Esophagus muscularis mucosa (tissue), 4 donors: ENCODE measurements around the gene TLK1. TPM values are rescaled to one million over a fixed set of nuclear protein-coding genes. Genes with fewer than 3 reads are reported as not detected.

ENCODE experiments used
- DNase-seq: peaks from one replicate; pipeline ENCODE4 v3.0.0-alpha.2; 2017; ENCODE audit errors: extremely low spot score
- H3K27ac ChIP-seq, 4 donors: fragments of 200-600 bp; sonication (generic); replicated peaks in 1 of 4; 1 replicate in 3 of 4; 2 replicates in 1 of 4; pipeline ENCODE4 v1.5.1; 2016 to 2019; ENCODE audit warnings: mild to moderate bottlenecking in 1 of 4
- H3K27me3 ChIP-seq, 4 donors: fragments of 200-600 bp; sonication (generic); one replicate each; pipeline versions ENCODE4 v1.5.1 to v1.6.0; 2016 to 2019
- H3K36me3 ChIP-seq, 4 donors: fragments of 200-600 bp; sonication (generic); one replicate each; pipeline ENCODE4 v1.5.1; 2016 to 2019
- H3K4me1 ChIP-seq, 4 donors: fragments of 200-600 bp; sonication (generic); one replicate each; pipeline ENCODE4 v1.5.1; 2016 to 2019
- H3K4me3 ChIP-seq, 4 donors: fragments of 200-600 bp; sonication (generic); 1 replicate in 2 of 4; 2 replicates in 2 of 4; pipeline ENCODE4 v1.5.1; 2016 to 2019; ENCODE audit warnings: mild to moderate bottlenecking in 4 of 4, moderate library complexity in 1 of 4
- H3K9me3 ChIP-seq, 4 donors: fragments of 200-600 bp; sonication (generic); 1 replicate in 3 of 4; 2 replicates in 1 of 4; pipeline ENCODE4 v1.5.1; 2016 to 2019
- EP300 ChIP-seq: sonication (generic); formaldehyde crosslinking; IDR thresholded peaks from one replicate; pipeline ENCODE4 v1.6.1; 2017; ENCODE audit warnings: antibody characterized with exemption
- POLR2A ChIP-seq: fragments of 450-650 bp; IDR thresholded peaks from one replicate; pipeline ENCODE4 v1.6.1; 2017; ENCODE audit warnings: antibody characterized with exemption, moderate library complexity, mild to moderate bottlenecking, low read depth
- POLR2AphosphoS5 ChIP-seq, 2 donors: sonication (generic); formaldehyde crosslinking; IDR thresholded peaks; one replicate each; pipeline ENCODE4 v1.6.1; 2017; ENCODE audit warnings: antibody characterized with exemption in 2 of 2
- WGBS: methylation state at CpG from one replicate; pipeline ENCODE4 v1.1.5; 2018; 5-methylcytosine and 5-hydroxymethylcytosine counted together
- intact Hi-C: fragments of 100-400 bp; cut with DNase I; formaldehyde crosslinking; loops from one replicate; pipeline ENCODE4 v1.15.1; 2023
- total RNA-seq, 4 donors: library from RNA; depleted of rRNA; stranded (reverse); fragments of >200 nt; gene quantifications; one replicate each; pipeline versions ENCODE4 v1.1.0 to v1.2.1, GENCODE V29; 2016
- TF ChIP-seq, protein P1 (sequence below), 3 experiments: fragments of 200-600 bp in 2 of 3; fragments of 450-650 bp in 1 of 3; sonication (generic) in 2 of 3; IDR thresholded peaks; one replicate each; pipeline ENCODE4 v1.5.1; 2017 to 2019; ENCODE audit warnings: antibody characterized with exemption in 3 of 3, mild to moderate bottlenecking in 2 of 3, moderate library complexity in 1 of 3

The TLK1 gene
- total RNA-seq, 4 donors from 2014 or later = 27.9 to 46.1 (median 34.0) TPM

DNA sequence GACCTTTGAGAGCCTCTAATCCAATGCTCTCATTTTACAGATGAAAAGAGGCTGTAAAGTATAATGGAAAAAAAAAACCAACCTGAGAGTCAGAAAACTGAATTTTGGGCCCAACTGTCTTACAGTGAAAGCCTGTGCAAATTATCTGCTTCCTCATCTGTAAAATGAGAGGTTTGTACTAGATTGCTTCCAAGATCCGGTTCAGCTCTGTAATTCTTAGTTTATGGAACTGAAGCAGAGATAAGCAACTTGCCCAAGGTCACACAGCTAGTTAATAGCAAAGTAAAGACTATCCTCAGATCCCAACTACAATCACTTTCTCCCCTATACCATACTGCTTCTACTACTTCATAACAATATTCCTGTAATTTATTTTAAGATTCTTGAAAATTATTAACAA is 6.3 kb downstream of the TLK1 start:
- intact Hi-C loops = loop anchor here (10.0 kb wide), 1 partner anchor 100 kb away; no protein-coding TSS in a partner anchor
- H3K36me3 ChIP-seq = no peaks in the 10 kb centered on the region
- H3K9me3 ChIP-seq = no peaks in the 10 kb centered on the region
- DNase-seq = no peak
- H3K27me3 ChIP-seq = no peaks in the 10 kb centered on the region
- TF ChIP-seq POLR2A (no peak), EP300 (no peak), POLR2AphosphoS5 (IDR thresholded peaks at IDR 0.05) (no peak)
- TF ChIP-seq, protein P1, sequence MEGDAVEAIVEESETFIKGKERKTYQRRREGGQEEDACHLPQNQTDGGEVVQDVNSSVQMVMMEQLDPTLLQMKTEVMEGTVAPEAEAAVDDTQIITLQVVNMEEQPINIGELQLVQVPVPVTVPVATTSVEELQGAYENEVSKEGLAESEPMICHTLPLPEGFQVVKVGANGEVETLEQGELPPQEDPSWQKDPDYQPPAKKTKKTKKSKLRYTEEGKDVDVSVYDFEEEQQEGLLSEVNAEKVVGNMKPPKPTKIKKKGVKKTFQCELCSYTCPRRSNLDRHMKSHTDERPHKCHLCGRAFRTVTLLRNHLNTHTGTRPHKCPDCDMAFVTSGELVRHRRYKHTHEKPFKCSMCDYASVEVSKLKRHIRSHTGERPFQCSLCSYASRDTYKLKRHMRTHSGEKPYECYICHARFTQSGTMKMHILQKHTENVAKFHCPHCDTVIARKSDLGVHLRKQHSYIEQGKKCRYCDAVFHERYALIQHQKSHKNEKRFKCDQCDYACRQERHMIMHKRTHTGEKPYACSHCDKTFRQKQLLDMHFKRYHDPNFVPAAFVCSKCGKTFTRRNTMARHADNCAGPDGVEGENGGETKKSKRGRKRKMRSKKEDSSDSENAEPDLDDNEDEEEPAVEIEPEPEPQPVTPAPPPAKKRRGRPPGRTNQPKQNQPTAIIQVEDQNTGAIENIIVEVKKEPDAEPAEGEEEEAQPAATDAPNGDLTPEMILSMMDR (IDR thresholded peaks at IDR 0.05) = no peak
- 32% methylated on average over 1 of the region's 1 CpG for WGBS
- no peak overlapping the region for H3K27ac ChIP-seq
- H3K4me1 ChIP-seq = peaks cover 14 to 71% (median 64%) of the 10 kb centered on the region in 4 donors
- H3K4me3 ChIP-seq = no peak overlapping the region

DNA sequence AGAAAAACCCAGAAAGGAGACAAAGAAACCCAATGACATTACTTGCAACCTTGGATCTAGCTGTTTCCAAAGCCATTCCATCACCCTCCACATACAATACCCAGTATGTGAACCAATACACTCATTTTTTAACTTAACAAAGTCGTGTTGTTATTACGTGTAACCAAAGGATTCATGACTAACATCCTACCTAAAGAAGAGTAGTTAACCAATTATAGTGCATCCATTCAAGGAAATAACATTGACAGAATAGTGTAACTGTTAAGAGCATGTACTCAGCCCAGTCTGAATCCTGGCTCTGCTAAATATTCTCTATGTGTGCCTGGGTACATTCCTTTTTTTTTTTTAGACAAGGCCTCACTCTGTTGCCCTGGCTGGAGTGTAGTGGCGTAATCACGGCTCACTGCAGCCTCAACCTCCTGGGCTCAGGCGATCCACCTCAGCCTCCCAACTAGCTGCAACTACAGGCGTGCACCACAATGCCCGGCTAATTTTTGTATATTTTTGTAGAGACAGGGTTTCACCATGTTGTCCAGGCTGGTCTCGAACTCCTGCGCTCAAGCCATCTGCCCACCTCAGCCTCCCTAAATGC is 9.9 kb downstream of the TLK1 start:
- no peak for TF ChIP-seq POLR2AphosphoS5 (IDR thresholded peaks at IDR 0.05)
- intact Hi-C loops = loop anchor here (10.0 kb wide), 1 partner anchor 96 kb away; no protein-coding TSS in a partner anchor
- Histone ChIP-seq H3K4me3 (no peak overlapping the region), H3K27me3 (no peaks in the 10 kb centered on the region), H3K36me3 (no peaks in the 10 kb centered on the region), H3K4me1 (peaks cover 8 to 66% (median 63%) of the 10 kb centered on the region in 4 donors), H3K27ac (no peak overlapping the region), H3K9me3 (no peaks in the 10 kb centered on the region)
- 91% methylated on average over 9 of the region's 9 CpGs for WGBS
- DNase-seq = no peak

DNA sequence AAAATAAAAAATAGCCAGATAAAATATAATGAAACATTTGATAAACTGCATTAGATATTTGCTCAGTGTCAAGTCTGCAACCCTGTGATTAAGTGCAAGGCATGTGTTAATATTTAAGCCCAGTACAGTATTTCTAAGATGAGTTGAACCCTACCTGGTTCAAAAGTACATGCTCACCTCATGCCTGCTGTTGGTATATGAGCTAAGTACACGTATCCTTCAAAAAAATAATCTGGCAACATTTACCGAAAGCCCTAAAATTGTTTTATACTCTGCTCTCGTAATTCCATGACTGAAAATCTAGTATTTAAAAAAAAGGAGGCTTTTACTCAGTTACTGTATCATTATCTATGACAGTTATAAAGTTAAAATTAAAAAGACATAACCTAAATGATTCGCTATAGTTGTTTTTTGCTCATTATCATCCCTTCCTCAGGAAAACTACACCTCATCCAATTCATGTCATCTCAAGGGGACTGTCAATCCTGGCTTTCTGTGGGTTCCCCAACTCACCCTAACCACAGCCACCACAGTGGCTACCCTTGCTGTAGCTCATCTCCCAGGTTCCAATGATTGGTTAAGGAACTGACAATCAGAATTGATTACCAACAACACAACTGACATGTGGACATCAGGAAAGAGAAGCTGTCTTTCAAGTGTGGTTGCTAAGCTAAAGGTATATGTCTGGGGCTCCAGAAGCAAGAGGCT is 10.6 kb downstream of the TLK1 start:
- H3K27ac ChIP-seq = no peak overlapping the region
- no peaks in the 10 kb centered on the region for H3K27me3 ChIP-seq
- H3K36me3 ChIP-seq = no peaks in the 10 kb centered on the region
- peaks cover 8 to 64% (median 61%) of the 10 kb centered on the region in 4 donors for H3K4me1 ChIP-seq
- H3K9me3 ChIP-seq = no peaks in the 10 kb centered on the region
- WGBS = 87% methylated on average over 4 of the region's 4 CpGs
- intact Hi-C loops = loop anchor here (10.0 kb wide), 1 partner anchor 95 kb away; no protein-coding TSS in a partner anchor
- TF ChIP-seq EP300 (no peak), POLR2A (no peak), POLR2AphosphoS5 (IDR thresholded peaks at IDR 0.05) (no peak)
- TF ChIP-seq, protein P1 (IDR thresholded peaks at IDR 0.05) = no peak
- no peak overlapping the region for H3K4me3 ChIP-seq
- DNase-seq = no peak

DNA sequence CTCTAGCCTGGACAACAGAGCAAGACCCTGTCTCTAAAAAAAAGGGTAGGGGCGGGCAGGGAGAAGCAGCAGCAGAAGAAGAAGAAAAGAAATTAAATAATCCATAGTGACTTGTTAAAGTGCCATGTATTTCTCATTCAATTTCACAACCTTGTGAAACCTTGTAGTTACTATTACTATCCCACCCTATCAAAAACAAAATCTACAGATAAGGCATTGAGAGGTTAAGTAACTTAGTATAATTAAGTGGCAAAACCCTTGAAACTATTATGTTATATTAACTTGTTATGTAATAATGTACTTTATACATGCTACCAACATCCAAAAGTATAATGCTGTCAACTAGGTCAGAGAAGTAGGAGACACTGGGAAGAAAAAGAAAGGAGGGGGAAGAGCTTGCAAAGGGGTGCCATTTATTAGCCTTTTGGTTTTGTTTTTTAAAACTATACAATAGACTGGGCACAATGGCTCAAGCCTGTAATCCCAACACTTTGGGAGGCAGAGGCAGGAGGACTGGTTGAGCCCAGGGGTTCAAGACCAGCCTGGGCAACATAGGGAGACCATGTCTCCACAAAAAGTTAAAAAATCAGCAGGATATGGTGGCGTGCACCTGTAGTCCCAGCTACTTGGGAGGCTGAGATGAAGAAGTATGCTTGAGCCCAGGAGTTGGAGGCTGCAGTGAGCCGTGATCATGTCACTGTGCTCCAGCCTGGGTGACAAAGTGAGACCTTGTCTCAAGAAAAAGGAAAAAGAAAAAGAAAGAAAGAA is 11.3 kb downstream of the TLK1 start:
- Histone ChIP-seq H3K27ac (no peak overlapping the region), H3K4me1 (peaks cover 6 to 66% (median 59%) of the 10 kb centered on the region in 4 donors), H3K36me3 (no peaks in the 10 kb centered on the region), H3K4me3 (no peak overlapping the region), H3K27me3 (no peaks in the 10 kb centered on the region), H3K9me3 (no peaks in the 10 kb centered on the region)
- DNase-seq = no peak
- WGBS = 99% methylated on average over 3 of the region's 3 CpGs
- intact Hi-C loops = no loop called here
- TF ChIP-seq POLR2AphosphoS5 (IDR thresholded peaks at IDR 0.05) (no peak), EP300 (no peak), POLR2A (no peak)
- TF ChIP-seq, protein P1 (IDR thresholded peaks at IDR 0.05) = no peak

DNA sequence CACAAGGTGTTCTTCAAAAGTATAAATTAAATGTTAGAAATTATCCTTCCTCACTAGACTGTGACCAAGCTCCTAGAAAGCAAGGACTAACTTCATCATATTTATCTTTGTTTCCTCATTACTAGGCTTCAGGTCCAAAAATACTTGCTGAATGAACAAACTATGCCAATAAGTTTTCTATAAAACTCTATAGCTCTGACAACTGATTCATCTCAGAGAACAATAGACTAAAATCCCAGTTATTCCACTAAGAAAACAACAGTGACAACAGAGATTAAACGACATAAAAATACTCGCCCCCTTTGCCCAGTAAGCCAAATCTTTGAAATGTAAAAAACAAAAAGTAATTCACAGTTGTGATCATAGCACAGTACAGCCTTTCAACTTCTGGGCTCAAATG is 13.6 kb downstream of the TLK1 start:
- Histone ChIP-seq H3K4me1 (peaks cover 3 to 64% (median 56%) of the 10 kb centered on the region in 4 donors), H3K9me3 (no peaks in the 10 kb centered on the region), H3K36me3 (no peaks in the 10 kb centered on the region), H3K4me3 (no peak overlapping the region), H3K27ac (peak overlapping the region in 2 of 4 donors; percentile 4 to 6), H3K27me3 (no peaks in the 10 kb centered on the region)
- DNase-seq = no peak
- intact Hi-C loops = no loop called here
- WGBS = 77% methylated on average over 2 of the region's 2 CpGs
- TF ChIP-seq EP300 (no peak), POLR2AphosphoS5 (IDR thresholded peaks at IDR 0.05) (no peak), POLR2A (no peak)
- TF ChIP-seq, protein P1 (IDR thresholded peaks at IDR 0.05) = no peak
